Head of caudate nucleus (tissue), 42 donors: ENCODE results near the gene MAGI2.

Experiments used
- DNase-seq, 42 donors: peaks; one replicate each; pipeline versions ENCODE4 v3.0.0 to v3.0.0-alpha.2; 2020 to 2021; ENCODE audit warnings: mixed read lengths in 7 of 42
- intact Hi-C: fragments of 100-400 bp; cut with DNase I; formaldehyde crosslinking; loops from one replicate; pipeline ENCODE4 v1.15.0; 2022

The MAGI2 gene

DNA sequence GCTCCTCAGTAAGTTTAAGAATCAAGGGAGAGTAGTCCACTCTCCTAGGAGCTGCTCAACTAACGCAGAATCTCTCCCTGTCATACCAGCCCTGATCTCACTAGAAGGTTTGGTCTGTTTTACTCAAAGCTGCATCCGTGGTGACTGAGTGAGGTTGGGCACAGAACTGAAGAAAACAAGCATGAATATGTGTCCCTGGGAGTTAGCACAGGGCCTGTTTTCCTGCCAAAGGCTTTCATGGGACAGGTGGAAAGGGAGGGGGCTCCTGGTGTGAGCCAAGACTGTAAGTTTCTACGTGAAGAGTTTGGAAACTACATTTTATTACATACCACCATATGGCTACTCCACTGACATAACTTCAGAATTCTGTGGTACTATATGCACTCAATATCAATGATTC is 705.9 kb downstream of the MAGI2 start:
- intact Hi-C loops = no loop called here
- DNase-seq = no peak

DNA sequence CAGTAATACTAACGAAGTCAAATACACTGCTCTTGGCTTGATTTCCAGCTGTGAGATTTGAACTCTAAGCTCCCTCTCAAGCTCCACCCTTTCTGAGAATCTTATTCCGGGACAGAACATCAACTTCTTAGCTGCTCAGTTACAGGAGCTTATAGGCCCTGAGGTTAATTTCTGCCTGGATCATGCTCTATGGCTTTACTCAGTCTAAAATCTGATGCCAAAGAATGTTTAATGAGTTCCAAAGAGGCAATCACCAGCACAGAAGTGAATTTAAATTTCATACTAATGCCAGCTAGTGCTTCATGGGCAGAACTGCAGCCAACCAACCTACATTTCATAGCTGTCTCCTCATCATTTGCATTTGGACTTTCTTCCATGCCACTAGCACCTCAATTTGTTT is 707.2 kb downstream of the MAGI2 start:
- DNase-seq = no peak
- intact Hi-C loops = no loop called here

DNA sequence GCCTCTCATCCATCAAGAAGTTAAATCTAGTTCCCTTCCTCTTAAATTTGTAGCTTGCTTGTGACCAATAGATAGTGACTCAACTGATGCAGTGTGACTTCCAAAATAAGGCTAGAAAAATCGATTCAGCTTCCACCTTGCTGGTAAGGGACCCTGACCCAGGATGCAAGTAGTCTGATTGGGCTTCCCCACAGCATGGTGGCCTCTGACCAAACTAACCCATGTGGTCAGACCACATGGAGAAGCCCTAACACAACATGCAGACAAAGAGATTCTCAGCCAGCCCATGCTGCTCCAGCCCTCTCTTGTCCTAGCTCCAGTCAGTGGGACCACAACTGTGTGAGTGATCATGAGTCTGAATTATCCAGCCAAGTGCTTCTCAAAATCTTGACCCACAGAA is 710.8 kb downstream of the MAGI2 start:
- DNase-seq = no peak
- intact Hi-C loops = no loop called here

GRCh38 chr7:78736548-78736947 is 716.9 kb downstream of the MAGI2 start:
- DNase-seq = no peak
- intact Hi-C loops = no loop called here

DNA sequence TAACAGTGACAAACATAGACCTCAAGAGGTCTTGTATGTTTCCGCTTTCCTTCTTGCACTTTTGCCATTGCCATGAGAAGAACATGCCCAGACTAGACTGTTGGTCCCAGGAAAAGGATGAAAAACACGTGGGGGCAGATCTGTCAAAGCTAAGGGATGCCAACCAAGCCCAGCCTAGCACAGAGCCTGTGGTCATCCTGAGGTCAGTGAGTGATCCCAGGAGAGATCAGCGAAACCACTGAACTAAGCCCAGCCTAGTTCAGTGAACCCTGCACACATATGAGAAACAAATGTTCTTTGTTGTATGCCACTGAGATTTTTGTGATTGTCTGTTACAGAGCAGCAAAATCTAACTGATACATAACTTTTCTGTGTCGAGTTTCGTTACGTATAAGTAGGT is 718.8 kb downstream of the MAGI2 start:
- intact Hi-C loops = no loop called here

GRCh38 chr7:78720066-78720465 is 733.4 kb downstream of the MAGI2 start:
- intact Hi-C loops = no loop called here
- no peak for DNase-seq

More for the DNA sequence above, 718.8 kb downstream of the MAGI2 start:
- no peak for DNase-seq

GRCh38 chr7:78718212-78718611 is 735.3 kb downstream of the MAGI2 start:
- intact Hi-C loops = no loop called here
- DNase-seq = no peak

DNA sequence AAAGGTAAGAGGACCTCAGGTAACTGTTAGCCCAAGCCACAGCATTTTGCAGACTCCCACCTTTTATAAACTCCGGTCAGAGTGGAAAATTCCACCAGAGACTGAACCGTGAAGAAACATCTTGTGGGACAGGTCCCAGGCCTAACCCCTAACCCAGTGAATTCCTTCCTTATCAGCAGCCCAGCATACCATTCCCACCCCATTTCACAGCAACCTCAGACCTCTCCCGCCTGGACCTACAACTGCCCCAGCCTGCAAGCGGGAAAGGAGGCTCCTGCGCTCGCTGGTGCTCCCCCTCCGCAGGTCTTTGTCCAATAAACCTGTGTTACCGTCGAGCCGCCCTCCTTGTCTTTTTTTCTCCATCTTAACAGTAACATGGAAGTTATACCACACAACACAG is 736.6 kb downstream of the MAGI2 start:
- intact Hi-C loops = no loop called here
- no peak for DNase-seq

DNA sequence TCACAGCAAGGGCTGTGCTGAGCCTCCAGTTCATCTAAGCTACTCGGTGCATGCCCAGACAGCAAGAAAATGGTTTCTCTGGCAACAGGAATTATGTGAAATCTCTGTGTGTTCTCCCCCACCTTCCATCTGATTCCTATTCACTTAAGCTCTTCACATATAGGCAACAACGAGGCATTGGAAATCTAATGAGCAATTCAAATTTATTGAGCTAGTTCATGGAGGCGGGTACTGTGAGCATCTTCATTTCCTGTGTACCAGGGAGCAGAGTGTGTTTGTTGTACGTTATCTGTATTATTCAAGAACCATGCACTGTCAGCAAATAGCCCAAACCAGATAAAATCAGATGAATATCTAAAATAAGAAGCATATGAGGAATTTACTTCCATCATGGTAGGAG is 739.1 kb downstream of the MAGI2 start:
- intact Hi-C loops = no loop called here
- DNase-seq = peak in 3 of 42 donors; percentile 15 to 24 (median 16)

GRCh38 chr7:78712111-78712510 is 741.4 kb downstream of the MAGI2 start:
- peak in 18 of 42 donors; percentile 9 to 66 (median 34) for DNase-seq
- intact Hi-C loops = no loop called here

DNA sequence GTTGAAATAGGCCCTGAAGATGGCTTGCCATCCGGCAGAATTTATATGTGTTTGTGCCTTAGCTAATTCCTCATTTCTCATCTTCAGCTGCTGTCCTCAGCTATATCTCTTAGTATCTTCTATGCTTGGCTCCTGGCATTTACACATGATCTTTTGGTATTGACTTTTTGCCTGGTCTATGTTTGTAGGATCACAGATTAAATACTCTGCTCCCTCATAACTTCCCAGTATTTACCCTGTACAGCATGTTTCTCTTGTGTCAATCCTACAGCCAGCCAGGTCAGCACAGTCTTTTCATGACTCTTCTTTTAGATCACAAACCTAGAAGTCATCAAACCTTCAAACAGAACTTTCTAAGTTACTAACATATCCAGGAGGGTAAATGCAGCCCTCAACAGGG is 743.8 kb downstream of the MAGI2 start:
- no peak for DNase-seq
- intact Hi-C loops = no loop called here

DNA sequence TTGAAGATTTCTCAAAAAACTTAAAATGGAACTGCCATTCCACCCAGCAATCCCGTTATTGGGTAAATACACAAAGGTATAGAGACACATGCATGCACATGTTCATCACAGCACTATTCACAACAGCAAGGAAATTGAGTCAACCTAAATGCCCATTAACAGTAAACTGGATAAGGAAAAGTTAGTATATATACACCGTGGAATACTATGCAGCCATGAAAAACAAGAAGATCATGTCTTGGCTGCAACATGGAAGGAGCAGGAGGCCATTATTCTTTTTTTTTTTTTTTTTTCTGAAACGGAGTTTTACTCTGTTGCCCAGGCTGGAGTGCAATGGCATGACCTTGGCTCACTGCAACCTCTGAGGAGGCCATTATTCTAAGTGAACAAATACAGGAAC is 749.0 kb downstream of the MAGI2 start:
- DNase-seq = no peak
- intact Hi-C loops = no loop called here

DNA sequence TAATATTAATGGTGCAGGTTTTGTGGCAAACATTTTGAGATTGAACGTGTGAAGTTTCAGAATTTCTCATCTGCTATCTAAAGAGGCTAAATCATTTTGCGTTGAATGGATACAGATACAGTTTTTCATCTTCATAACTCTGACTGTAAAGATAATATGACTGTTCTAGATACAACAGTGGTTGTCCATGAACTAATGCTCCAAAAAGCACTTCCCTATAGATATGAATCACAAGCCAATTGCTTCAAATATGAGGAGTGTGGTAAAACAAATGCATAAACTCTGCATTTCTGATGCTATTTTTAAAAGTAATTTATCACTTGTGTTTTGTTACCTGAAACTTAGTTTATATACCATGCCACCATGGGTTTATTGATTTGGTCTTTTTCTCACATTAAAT is 750.1 kb downstream of the MAGI2 start:
- no peak for DNase-seq
- intact Hi-C loops = no loop called here

- intact Hi-C loops = no loop called here
- DNase-seq = no peak
Observed at GRCh38 chr7:78702770-78703169, 750.7 kb downstream of the MAGI2 start.

- intact Hi-C loops = no loop called here
- no peak for DNase-seq
Observed at GRCh38 chr7:78695826-78696225, 757.6 kb downstream of the MAGI2 start.

DNA sequence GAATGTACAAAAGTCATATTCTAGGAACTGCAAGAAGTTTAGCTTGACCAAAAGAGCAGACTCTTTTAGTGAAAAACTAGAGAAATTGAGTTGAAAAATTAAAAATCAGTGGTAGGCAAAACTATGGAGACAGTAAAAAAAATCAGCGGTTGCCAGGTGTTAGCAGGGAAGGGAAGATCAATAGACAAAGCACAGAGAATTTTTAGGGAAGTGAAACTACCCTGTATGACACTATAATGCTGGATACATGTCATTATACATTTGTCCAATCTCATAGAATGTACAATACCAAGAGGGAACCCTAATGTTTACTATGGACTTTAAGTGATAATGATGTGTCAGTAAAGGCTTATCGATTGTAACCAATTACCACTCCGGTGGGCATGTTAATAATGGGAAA is 761.9 kb downstream of the MAGI2 start:
- DNase-seq = no peak
- intact Hi-C loops = no loop called here

DNA sequence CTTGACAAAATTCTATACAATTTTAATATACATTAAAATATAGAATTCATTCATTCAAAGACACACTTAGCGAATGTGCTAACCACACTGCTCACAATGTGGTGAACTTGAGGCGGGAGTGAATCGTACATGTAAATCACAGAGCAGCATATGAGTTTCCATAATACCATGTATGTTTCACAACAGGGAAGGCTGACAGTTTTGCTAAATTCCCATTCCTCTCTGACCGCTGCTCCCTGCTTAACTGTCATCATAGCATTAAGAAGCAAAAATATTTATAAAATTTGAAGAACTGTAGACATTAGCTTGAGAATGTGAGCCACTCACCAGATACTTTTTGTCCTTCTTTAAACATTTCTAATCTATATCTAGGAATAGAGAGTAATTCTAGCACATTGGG is 763.3 kb downstream of the MAGI2 start:
- intact Hi-C loops = no loop called here
- no peak for DNase-seq

- intact Hi-C loops = no loop called here
Observed at GRCh38 chr7:78688376-78688775, 765.1 kb downstream of the MAGI2 start.

DNA sequence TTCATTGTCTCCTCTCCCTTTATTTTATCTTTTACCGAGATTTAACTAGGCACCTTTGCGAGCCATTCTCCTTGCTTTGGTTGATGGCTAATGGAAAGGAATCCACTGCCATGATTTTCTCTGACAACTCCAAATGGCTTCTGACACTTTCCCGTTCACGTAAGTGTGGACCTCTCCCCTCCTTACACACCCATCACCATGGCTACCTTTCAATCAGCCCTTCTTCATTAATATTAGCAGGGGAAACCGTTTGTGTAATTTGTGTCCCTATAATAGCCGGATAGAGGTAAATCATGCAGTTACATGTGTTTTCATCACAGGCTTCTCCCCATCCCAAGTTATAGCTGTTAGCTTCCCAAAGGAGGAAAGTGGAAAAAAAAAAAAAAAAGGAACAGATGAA is 767.3 kb downstream of the MAGI2 start:
- no peak for DNase-seq
- intact Hi-C loops = no loop called here

More at GRCh38 chr7:78688376-78688775, 765.1 kb downstream of the MAGI2 start:
- DNase-seq = no peak

DNA sequence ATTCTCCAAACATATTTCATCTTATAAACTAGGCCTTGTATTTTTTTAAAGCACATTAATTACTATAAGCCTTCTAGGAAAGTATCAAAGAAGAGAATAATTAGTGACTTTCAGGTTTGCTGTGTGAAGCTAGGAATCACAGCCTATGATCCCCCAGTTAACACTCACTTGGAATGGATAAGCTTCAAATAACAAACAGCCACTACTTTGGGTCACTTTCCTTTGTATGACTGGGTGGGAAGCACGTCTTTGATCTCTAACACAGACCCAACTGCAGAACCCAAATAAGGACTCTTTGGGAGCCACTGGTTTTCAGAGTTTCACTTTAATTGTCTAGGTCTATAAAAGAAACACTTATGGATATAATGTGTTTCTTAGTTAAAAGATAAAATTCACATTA is 769.3 kb downstream of the MAGI2 start:
- intact Hi-C loops = no loop called here
- DNase-seq = no peak

GRCh38 chr7:78683566-78683965 is 769.9 kb downstream of the MAGI2 start:
- no peak for DNase-seq
- intact Hi-C loops = no loop called here
